OCI-LY1 (cell line): ENCODE results near the gene NTRK3.

ENCODE experiments used
- EZH2 ChIP-seq: fragments of 200-600 bp; sonication (generic), shearing (Covaris generic); IDR thresholded peaks from 2 replicates; pipeline ENCODE4 v1.8.0; 2017; ENCODE audit warnings: borderline replicate concordance, mixed run types, mild to moderate bottlenecking, antibody characterized with exemption, low read length, moderate library complexity, mixed read lengths
- TF ChIP-seq, protein P1 (sequence below): fragments of 200-600 bp; sonication (generic), shearing (Covaris generic); IDR thresholded peaks from 2 replicates; pipeline ENCODE4 v1.5.1; 2017; ENCODE audit warnings: mild to moderate bottlenecking, antibody characterized with exemption, low read length, moderate library complexity, mixed read lengths

DNA sequence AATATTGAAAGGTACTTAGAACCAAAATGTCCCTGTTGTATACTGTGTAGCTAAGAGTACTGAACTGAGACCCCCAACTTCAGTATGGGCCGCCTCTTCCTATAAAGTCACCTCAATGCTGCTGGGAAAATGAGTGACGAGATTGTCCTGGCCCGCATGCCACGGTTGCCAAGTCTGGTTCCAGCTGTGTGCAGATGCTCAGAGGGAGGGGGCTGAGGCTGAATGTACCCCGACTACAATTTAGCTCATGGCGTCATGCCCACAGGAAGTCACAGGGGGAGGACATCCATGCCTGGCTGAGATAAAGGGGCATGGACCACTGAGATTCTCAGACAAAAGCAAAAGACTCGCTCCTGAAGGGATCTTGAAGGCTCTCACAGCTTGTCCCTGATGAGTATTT is 271.1 kb downstream of the NTRK3 start:
- TF ChIP-seq, protein P1, sequence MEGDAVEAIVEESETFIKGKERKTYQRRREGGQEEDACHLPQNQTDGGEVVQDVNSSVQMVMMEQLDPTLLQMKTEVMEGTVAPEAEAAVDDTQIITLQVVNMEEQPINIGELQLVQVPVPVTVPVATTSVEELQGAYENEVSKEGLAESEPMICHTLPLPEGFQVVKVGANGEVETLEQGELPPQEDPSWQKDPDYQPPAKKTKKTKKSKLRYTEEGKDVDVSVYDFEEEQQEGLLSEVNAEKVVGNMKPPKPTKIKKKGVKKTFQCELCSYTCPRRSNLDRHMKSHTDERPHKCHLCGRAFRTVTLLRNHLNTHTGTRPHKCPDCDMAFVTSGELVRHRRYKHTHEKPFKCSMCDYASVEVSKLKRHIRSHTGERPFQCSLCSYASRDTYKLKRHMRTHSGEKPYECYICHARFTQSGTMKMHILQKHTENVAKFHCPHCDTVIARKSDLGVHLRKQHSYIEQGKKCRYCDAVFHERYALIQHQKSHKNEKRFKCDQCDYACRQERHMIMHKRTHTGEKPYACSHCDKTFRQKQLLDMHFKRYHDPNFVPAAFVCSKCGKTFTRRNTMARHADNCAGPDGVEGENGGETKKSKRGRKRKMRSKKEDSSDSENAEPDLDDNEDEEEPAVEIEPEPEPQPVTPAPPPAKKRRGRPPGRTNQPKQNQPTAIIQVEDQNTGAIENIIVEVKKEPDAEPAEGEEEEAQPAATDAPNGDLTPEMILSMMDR = no peak
- TF ChIP-seq EZH2 = no peak
